Measurements from ENCODE around the gene ZBTB25.

DNA sequence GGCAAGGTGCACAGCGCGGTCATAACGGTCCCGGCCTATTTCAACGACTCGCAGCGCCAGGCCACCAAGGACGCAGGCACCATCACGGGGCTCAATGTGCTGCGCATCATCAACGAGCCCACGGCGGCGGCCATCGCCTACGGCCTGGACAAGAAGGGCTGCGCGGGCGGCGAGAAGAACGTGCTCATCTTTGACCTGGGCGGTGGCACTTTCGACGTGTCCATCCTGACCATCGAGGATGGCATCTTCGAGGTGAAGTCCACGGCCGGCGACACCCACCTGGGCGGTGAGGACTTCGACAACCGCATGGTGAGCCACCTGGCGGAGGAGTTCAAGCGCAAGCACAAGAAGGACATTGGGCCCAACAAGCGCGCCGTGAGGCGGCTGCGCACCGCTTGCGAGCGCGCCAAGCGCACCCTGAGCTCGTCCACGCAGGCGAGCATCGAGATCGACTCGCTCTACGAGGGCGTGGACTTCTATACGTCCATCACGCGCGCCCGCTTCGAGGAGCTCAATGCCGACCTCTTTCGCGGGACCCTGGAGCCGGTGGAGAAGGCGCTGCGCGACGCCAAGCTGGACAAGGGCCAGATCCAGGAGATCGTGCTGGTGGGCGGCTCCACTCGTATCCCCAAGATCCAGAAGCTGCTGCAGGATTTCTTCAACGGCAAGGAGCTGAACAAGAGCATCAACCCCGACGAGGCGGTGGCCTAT, 37.8 kb upstream of the ZBTB25 start:
- TF ChIP-seq, protein P1, sequence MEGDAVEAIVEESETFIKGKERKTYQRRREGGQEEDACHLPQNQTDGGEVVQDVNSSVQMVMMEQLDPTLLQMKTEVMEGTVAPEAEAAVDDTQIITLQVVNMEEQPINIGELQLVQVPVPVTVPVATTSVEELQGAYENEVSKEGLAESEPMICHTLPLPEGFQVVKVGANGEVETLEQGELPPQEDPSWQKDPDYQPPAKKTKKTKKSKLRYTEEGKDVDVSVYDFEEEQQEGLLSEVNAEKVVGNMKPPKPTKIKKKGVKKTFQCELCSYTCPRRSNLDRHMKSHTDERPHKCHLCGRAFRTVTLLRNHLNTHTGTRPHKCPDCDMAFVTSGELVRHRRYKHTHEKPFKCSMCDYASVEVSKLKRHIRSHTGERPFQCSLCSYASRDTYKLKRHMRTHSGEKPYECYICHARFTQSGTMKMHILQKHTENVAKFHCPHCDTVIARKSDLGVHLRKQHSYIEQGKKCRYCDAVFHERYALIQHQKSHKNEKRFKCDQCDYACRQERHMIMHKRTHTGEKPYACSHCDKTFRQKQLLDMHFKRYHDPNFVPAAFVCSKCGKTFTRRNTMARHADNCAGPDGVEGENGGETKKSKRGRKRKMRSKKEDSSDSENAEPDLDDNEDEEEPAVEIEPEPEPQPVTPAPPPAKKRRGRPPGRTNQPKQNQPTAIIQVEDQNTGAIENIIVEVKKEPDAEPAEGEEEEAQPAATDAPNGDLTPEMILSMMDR (IDR thresholded peaks at IDR 0.05), result no peak
- TF ChIP-seq POLR2AphosphoS5 (IDR thresholded peaks at IDR 0.05), result no peak

All from transverse colon (tissue), 4 donors.